Neural progenitor cell (in vitro differentiated cells): ENCODE results near the gene RAB3A.

ENCODE experiments used
- CTCF ChIP-seq: fragments of 200-600 bp; sonication (generic); IDR thresholded peaks from 2 replicates; pipeline ENCODE4 v1.5.1; 2017; ENCODE audit warnings: antibody characterized with exemption, mild to moderate bottlenecking
- EZH2phosphoT487 ChIP-seq: fragments of 200-600 bp; sonication (generic); IDR thresholded peaks from 2 replicates; pipeline ENCODE4 v1.6.1; 2017; ENCODE audit warnings: antibody characterized with exemption

GRCh38 chr19:18183529-18183928, 20.3 kb downstream of the RAB3A start:
- TF ChIP-seq CTCF (no peak), EZH2phosphoT487 (no peak)
